Stimulated activated CD4-positive, alpha-beta T cell treated with anti-CD3 and anti-CD28 coated beads, Interleukin-15, amount 100 ng/mL, for 1 hour (primary cell): Measurements from ENCODE around the gene CLTB.
"Not testable (repeated sequence)": the region's sequence is repeated elsewhere in the genome, so short reads cannot be mapped to it uniquely, and the experiment has no call there.

ENCODE experiments used
- DNase-seq, 2 donors: peaks; one replicate each; pipeline ENCODE4 v3.0.0-alpha.2; 2020; ENCODE audit warnings: low read depth in 1 of 2, low spot score in 1 of 2

CLTB gene, protein sequence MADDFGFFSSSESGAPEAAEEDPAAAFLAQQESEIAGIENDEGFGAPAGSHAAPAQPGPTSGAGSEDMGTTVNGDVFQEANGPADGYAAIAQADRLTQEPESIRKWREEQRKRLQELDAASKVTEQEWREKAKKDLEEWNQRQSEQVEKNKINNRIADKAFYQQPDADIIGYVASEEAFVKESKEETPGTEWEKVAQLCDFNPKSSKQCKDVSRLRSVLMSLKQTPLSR

GRCh38 chr5:176415952-176416924 is at the start of gene CLTB:
TSS of gene CLTB (minus strand) at chr5:176416539. CDS start at chr5:176416363, 176 bp downstream.
- peak; percentile 90 to 91 for DNase-seq

DNA sequence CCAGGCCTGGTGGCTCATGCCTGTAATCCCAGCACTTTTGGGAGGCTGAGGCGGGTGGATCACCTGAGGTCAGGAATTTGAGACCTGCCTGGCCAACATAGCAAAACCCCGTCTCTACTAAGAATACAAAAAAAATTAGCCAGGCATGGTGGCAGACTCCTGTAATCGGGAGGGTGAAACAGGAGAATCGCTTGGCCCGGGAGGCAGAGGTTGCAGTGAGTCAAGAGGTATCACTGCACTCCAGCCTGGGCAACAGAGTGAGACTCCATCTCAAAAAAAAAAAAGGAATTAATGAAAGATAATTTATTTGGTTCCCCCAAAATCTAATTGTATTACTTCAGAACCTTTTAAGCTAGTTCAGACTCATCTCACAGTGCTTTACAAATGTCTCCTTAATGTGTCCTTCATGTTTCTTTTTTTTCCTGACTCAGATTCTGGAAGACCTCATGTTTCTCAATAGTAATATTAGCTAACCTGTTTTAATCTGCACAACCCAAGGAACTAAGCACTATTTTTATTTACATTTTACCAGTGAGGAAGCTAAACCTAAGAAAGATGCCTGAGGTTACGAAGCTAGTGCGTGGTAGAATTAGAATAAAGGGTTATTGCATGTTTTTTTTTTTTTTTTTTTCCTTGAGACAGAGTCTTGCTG is 46.9 kb upstream of the CLTB start:
- DNase-seq: no peak

DNA sequence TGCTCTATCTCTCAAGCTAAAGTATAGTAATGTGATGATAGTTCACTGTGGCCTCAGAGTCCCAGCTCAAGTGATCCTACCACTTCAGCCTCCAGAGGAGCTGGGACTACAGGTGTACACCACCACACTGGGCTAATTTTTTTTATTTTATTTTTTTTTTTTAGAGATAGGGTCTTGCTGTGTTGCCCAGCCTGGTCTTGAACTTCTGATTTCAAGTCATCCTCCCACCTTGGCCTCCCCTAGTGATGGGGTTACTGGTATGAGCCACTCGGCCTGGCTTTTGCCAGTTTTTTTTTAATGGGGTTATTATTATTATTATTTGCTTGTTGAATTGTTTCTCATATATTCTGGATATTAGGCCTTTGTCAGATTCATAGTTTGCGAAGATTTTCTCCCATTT is 45.0 kb upstream of the CLTB start:
- DNase-seq: no peak

GRCh38 chr5:176458904-176459561 is 42.7 kb upstream of the CLTB start:
- DNase-seq: no peak

GRCh38 chr5:176454724-176455394 is 38.5 kb upstream of the CLTB start:
- no peak for DNase-seq

DNA sequence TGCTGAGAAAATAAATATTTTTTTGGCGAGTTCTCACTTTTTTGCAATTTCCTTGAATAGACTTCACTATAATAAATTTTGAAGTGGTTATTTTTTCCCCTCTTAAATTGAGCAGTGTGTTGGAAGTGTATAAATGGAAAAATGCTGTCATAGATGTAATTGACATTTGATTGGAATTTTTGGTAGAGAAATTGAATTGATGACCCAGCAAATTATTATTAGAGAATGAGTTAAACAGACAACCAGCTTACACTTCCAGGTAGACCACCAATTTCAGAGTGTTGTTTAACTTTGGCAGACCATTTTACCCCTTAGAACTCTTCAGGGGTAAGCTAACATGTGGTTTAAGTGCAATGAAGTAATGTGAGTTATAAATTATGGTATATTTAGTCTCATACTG is 33.7 kb upstream of the CLTB start:
- no peak for DNase-seq

DNA sequence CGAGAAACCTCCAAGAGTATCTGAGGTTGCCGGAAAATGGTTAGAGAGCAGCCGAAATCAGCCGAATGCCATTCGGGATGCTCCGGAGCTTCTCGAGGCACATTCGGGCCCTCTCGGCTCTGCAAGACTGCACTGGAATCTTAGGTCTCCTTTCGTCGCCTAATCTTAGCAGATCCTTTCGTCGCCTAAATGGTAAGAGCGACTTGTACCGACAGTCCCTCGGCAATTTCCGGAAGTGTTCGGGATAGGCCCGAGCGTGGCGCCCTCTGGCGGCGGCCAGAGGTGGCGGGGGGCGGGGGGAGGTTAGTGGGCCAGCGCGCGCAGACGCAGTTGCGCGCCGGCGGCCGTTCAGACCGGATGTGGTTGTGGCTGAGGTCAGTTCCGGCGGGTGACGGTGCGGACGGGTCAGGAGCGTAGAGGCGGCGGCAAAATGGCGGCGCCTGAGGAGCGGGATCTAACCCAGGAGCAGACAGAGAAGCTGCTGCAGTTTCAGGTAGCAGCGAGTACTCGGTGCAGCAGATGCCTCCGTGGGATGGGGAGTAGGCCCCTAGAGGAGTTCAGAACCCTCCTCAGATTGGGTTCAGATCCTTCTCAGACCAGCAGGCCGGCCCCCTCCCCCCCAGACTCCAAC is 31.8 kb upstream of the CLTB start, which contains the start of gene FAF2:
TSS of gene FAF2 (plus strand) at position 408 of the 631 bp plus-strand sequence. CDS start at position 431, 23 bp downstream.
- peak; percentile 98 for DNase-seq

DNA sequence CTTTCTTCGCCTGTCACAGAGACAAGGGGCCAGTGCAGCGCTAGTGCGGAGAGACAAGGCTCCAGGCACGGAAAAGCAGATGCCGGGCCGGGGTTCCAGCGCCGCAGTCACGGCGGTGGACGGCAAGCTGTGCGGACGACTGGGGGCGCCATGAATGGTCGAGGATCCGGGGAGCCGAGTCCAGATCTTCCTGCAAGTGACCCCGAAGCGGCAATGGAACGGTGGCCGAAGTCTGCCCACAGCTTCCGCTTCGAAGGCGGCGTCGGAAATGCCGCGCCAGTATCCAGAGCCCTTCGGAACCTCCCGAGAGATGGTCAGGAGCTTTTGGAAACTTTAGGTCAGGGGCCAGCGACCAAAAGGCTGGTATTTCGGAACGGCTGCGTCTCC is 31.2 kb upstream of the CLTB start:
- peak in 1 of 2 donors; percentile 12 for DNase-seq

GRCh38 chr5:176446884-176447590 is 30.7 kb upstream of the CLTB start:
- DNase-seq: no peak

DNA sequence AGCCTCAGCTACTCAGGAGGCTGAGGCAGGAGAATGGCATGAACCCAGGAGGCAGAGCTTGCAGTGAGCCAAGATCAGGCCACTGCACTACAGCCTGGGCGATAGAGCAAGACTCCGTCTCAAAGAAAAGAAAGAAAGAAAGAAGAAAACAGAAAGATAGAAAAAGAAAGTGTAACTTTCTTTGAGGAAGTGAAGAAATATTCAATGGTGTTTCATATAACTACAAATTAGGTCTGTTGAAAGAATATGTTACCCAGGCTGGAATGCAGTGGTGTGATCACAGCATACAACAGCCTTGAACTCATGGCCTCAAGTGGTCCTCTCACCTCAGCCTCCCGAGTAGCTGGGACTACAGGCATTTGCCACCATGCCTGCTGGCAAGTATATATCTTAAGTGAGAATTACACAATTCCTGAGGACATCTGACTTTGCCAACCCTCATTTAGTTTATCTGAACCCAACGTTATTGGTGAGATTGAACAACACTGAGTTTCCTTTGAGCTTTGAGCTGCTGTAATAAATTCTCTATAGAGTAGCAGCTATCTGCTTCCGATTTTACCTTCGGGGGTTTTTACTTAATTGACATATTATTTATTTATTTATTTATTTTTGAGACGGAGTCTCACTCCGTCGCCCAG is 29.8 kb upstream of the CLTB start:
- no peak for DNase-seq

DNA sequence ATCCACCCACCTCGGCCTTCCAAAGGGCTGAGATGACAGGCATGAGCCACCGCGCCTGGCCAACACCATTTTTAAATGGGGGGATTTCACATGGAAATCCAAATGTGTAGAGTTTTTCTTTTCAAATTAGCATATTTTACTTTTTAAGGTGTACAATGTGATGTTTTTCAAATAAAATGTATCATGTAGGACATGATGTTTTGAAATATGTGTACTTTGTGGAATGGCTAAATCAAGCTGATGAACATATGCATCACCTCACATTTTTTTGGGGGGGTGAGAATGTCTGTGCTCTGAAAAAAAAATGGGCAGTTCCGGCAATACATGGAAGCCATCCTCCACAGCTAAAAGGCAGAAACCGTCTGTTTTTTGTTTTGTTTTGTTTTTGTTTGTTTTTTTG is 28.4 kb upstream of the CLTB start:
- DNase-seq: no peak

DNA sequence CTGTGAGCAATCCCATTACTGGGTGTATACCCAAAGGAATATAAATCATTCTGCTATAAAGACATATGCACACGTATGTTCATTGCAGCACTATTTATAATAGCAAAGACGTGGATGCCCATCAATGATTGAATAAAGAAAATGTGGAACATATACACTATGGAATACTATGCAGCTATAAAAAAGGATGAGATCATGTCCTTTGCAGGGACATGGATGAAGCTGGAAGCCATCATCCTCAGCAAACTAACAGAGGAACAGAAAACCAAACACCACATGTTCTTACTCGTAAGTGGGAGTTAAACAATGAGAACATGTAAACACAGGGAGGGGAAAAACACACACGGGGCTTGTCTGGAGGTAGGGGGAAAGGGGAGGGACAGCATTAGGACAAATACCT is 26.6 kb upstream of the CLTB start:
- DNase-seq: not testable (repeated sequence)

DNA sequence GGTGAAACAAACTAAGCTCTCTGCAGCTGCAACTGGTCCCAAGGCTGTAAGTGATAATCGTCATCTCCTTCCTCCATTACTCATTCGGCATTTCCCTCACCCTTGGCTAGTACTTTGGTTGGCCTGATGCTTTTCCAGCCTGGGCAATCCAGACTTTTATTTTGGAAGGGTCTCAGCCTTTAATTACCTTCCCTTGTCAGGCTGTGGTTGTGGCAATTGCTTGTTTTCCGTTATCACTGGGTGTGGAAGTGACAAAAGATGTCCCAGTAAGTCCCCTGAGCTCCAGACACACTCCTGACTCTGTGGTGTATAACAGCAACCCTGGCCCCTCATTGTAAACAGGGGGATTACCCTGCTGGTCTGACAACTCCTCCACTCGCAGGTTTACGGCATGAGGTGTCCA is 25.6 kb upstream of the CLTB start:
- no peak for DNase-seq

DNA sequence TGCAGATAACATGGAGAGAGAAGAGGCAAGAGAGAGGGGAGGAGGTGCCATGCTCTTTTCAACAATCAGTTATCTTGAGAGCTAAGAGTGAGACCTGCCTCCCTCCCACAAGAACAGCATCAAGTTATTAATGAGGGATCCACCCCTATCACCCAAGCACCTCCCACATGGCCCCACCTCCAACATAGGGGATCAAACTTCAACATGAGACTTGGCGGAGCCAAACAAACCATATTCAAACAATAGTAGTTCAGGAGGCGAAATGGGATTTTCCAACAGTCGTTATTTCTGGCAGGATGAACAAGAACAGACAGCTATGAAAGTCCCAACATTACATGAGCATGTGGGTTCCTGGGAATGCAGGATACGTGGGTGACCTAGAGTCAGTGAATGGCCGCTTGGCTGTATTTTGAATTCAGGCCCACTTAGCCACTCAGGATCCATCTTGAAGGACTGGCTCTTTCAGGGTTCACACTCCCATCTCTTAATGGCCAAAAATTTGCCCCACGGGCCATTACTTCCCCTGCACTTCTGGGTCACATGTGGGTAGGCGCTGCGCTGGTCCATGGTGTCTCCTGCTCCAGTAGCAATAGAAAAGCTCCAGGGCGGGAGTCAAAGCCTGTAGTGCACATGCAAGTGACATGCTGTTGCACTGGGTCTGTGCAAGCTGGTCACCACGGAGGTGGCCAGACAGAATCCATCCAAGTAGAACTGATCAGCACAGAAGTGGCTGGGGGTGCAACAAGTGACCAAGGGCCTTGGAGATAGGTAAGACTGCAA is 24.8 kb upstream of the CLTB start:
- DNase-seq: no peak

GRCh38 chr5:176438959-176439757 is 22.8 kb upstream of the CLTB start:
- no peak for DNase-seq

- DNase-seq: no peak
Observed at GRCh38 chr5:176436656-176437055, 20.3 kb upstream of the CLTB start.

GRCh38 chr5:176432707-176433106 is 16.4 kb upstream of the CLTB start:
- DNase-seq: no peak
